Endothelial cell (in vitro differentiated cells): ENCODE data around the gene PCNX2. TPM values are rescaled to one million over a fixed set of nuclear protein-coding genes. Genes with fewer than 3 reads are reported as not detected.

Experiments used
- DNase-seq: peaks from one replicate; pipeline ENCODE4 v3.0.0; 2021; ENCODE audit warnings: low spot score
- H3K27ac Mint-ChIP-seq: one replicate; pipeline ENCODE4 v1.8.0; 2021; ENCODE audit warnings: mixed read lengths, inconsistent platforms; ENCODE audit not compliant: unreplicated experiment
- H3K27me3 Mint-ChIP-seq: one replicate; pipeline ENCODE4 v1.8.0; 2021; ENCODE audit warnings: mild to moderate bottlenecking, moderate library complexity, mixed read lengths, inconsistent platforms; ENCODE audit not compliant: unreplicated experiment
- H3K36me3 Mint-ChIP-seq: one replicate; pipeline ENCODE4 v1.8.0; 2021; ENCODE audit warnings: mild to moderate bottlenecking, low read depth, mixed read lengths, inconsistent platforms; ENCODE audit not compliant: unreplicated experiment
- H3K4me1 Mint-ChIP-seq: one replicate; pipeline ENCODE4 v1.8.0; 2021; ENCODE audit warnings: mild to moderate bottlenecking, mixed read lengths, inconsistent platforms; ENCODE audit not compliant: unreplicated experiment
- H3K4me3 Mint-ChIP-seq: one replicate; pipeline ENCODE4 v1.8.0; 2021; ENCODE audit warnings: mild to moderate bottlenecking, mixed read lengths, inconsistent platforms; ENCODE audit not compliant: unreplicated experiment
- H3K9me3 Mint-ChIP-seq: one replicate; pipeline ENCODE4 v1.8.0; 2021; ENCODE audit warnings: mixed read lengths, inconsistent platforms; ENCODE audit not compliant: unreplicated experiment
- CTCF ChIP-seq: fragments of 200-600 bp; sonication (generic); IDR thresholded peaks from one replicate; pipeline ENCODE4 v1.5.0; 2021; ENCODE audit warnings: antibody characterized with exemption; ENCODE audit not compliant: unreplicated experiment
- total RNA-seq: library from RNA; stranded (reverse); fragmentation: NEBNext Ultra II Directional; extraction: Animal tissue kit (Norgen Biotek cat#: 25700); gene quantifications from one replicate; pipeline ENCODE4 v1.2.1, GENCODE V29; 2021; ENCODE audit not compliant: unreplicated experiment

Gene PCNX2
- total RNA-seq, 1 donor from 2014 or later, result 24.0 TPM

GRCh38 chr1:233022246-233022645 lies 273.3 kb downstream of the PCNX2 start:
- no peak for TF ChIP-seq CTCF
- H3K27ac Mint-ChIP-seq, result no peak overlapping the region
- peaks cover 11% of the 10 kb centered on the region for H3K36me3 Mint-ChIP-seq
- no peak for DNase-seq
- H3K4me1 Mint-ChIP-seq, result peaks cover 30% of the 10 kb centered on the region
- no peaks in the 10 kb centered on the region for H3K9me3 Mint-ChIP-seq
- H3K4me3 Mint-ChIP-seq, result no peak overlapping the region
- peaks cover 4% of the 10 kb centered on the region for H3K27me3 Mint-ChIP-seq

GRCh38 chr1:233020426-233020825 lies 275.1 kb downstream of the PCNX2 start:
- no peak overlapping the region for H3K4me3 Mint-ChIP-seq
- peaks cover 4% of the 10 kb centered on the region for H3K27me3 Mint-ChIP-seq
- no peak for TF ChIP-seq CTCF
- H3K36me3 Mint-ChIP-seq, result peaks cover 11% of the 10 kb centered on the region
- H3K27ac Mint-ChIP-seq, result no peak overlapping the region
- no peak for DNase-seq
- peaks cover 24% of the 10 kb centered on the region for H3K4me1 Mint-ChIP-seq
- no peaks in the 10 kb centered on the region for H3K9me3 Mint-ChIP-seq

- no peak for TF ChIP-seq CTCF
- H3K27me3 Mint-ChIP-seq, result peaks cover 4% of the 10 kb centered on the region
- H3K36me3 Mint-ChIP-seq, result peaks cover 11% of the 10 kb centered on the region
- peaks cover 20% of the 10 kb centered on the region for H3K4me1 Mint-ChIP-seq
- H3K27ac Mint-ChIP-seq, result no peak overlapping the region
- no peaks in the 10 kb centered on the region for H3K9me3 Mint-ChIP-seq
- H3K4me3 Mint-ChIP-seq, result no peak overlapping the region
- no peak for DNase-seq
Observed at GRCh38 chr1:233019778-233020325, 275.7 kb downstream of the PCNX2 start.

- Mint-ChIP-seq H3K4me3 (no peak overlapping the region), H3K27ac (no peak overlapping the region), H3K27me3 (peaks cover 4% of the 10 kb centered on the region), H3K9me3 (no peaks in the 10 kb centered on the region), H3K36me3 (peaks cover 12% of the 10 kb centered on the region), H3K4me1 (peaks cover 15% of the 10 kb centered on the region)
- DNase-seq, result no peak
- TF ChIP-seq CTCF, result no peak
Observed at GRCh38 chr1:233019083-233019482, 276.4 kb downstream of the PCNX2 start.

- Mint-ChIP-seq H3K36me3 (peaks cover 12% of the 10 kb centered on the region), H3K27me3 (peaks cover 4% of the 10 kb centered on the region), H3K4me3 (no peak overlapping the region), H3K9me3 (no peaks in the 10 kb centered on the region), H3K27ac (no peak overlapping the region), H3K4me1 (peaks cover 10% of the 10 kb centered on the region)
- no peak for DNase-seq
- TF ChIP-seq CTCF, result no peak
Observed at GRCh38 chr1:233016798-233017197, 278.7 kb downstream of the PCNX2 start.
